Measurements from ENCODE around the gene IGFBP4.

IGFBP4 gene

GRCh38 chr17:40442392-40443195, 656 bp upstream of the IGFBP4 start:
- H3K4me3 ChIP-seq (ENCODE audit: low read depth, low read length), result no peak overlapping the region
- TF ChIP-seq, protein P1, sequence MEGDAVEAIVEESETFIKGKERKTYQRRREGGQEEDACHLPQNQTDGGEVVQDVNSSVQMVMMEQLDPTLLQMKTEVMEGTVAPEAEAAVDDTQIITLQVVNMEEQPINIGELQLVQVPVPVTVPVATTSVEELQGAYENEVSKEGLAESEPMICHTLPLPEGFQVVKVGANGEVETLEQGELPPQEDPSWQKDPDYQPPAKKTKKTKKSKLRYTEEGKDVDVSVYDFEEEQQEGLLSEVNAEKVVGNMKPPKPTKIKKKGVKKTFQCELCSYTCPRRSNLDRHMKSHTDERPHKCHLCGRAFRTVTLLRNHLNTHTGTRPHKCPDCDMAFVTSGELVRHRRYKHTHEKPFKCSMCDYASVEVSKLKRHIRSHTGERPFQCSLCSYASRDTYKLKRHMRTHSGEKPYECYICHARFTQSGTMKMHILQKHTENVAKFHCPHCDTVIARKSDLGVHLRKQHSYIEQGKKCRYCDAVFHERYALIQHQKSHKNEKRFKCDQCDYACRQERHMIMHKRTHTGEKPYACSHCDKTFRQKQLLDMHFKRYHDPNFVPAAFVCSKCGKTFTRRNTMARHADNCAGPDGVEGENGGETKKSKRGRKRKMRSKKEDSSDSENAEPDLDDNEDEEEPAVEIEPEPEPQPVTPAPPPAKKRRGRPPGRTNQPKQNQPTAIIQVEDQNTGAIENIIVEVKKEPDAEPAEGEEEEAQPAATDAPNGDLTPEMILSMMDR (IDR thresholded peaks at IDR 0.05; ENCODE audit: control insufficient read depth, extremely low read depth, insufficient read depth), result no peak
- DNase-seq (ENCODE audit: low read depth), result no peak

GRCh38 chr17:40443988-40444899, 994 bp downstream of the IGFBP4 start:
- no peak for DNase-seq (ENCODE audit: low read depth)
- H3K4me3 ChIP-seq (ENCODE audit: low read depth, low read length), result no peak overlapping the region
- TF ChIP-seq, protein P1 (IDR thresholded peaks at IDR 0.05; ENCODE audit: control insufficient read depth, extremely low read depth, insufficient read depth), result no peak

DNA sequence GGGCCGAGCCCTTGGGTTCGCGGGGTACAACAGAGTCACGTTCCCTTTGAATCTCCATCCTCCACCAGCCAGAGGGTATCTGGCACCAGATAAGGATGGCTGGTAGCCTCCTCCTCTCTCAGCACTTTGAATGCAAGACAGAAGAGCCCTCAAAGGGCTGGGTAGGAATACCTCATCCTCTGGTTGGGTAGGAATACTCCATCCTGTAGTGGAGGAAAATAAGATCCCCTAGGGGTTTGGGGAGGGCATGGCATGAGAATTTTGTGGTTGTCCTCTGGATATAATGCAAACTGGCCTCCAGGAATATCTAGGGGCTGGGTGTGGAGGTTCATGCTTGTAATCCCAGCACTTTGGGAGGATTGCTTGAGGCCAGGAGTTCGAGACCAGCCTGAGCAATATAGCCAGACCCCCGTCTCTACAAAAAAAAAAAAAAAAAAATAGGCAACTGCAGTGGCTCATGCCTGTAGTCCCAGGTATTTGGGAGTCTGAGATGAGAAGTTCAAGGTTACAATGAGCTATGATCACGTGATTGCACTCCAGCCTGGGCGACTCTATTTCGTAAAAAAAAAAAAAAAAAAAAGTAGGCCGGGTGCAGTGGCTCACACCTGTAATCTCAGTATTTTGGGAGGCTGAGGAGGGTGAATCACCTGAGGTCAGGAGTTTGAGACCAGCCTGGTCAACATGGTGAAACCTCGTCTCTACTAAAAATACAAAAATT, 2.7 kb downstream of the IGFBP4 start:
- TF ChIP-seq, protein P1 (IDR thresholded peaks at IDR 0.05; ENCODE audit: control insufficient read depth, extremely low read depth, insufficient read depth), result no peak
- no peak for DNase-seq (ENCODE audit: low read depth)
- no peak overlapping the region for H3K4me3 ChIP-seq (ENCODE audit: low read depth, low read length)

- H3K4me3 ChIP-seq (ENCODE audit: low read depth, low read length), result no peak overlapping the region
- TF ChIP-seq, protein P1 (IDR thresholded peaks at IDR 0.05; ENCODE audit: control insufficient read depth, extremely low read depth, insufficient read depth), result no peak
- no peak for DNase-seq (ENCODE audit: low read depth)
Measured at GRCh38 chr17:40447148-40447644, 3.9 kb downstream of the IGFBP4 start.

GRCh38 chr17:40447806-40448205, 4.6 kb downstream of the IGFBP4 start:
- H3K4me3 ChIP-seq (ENCODE audit: low read depth, low read length), result no peak overlapping the region
- DNase-seq (ENCODE audit: low read depth), result no peak
- TF ChIP-seq, protein P1 (IDR thresholded peaks at IDR 0.05; ENCODE audit: control insufficient read depth, extremely low read depth, insufficient read depth), result no peak

DNA sequence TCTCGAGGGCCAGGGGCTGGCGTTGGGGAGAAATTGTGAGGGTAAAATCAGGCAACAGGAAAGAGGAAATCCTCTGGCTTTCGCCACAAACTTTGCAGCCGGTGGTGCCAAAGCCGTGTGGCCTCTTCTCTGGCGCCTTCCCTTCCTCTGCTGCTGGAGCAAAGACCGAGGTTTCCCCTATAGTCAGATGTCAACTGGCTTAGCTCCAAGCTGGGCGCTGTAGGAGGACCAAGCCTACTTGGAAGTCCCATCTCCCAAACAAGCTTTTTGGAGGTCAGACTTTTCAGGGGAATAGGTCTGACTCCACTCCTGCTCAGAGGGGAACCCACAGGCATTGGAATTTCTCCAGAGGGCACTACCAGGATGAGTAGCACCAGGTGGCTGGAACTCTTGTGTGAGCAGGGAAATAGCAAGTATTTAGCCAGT, 5.0 kb downstream of the IGFBP4 start:
- DNase-seq (ENCODE audit: low read depth), result no peak
- TF ChIP-seq, protein P1 (IDR thresholded peaks at IDR 0.05; ENCODE audit: control insufficient read depth, extremely low read depth, insufficient read depth), result no peak
- no peak overlapping the region for H3K4me3 ChIP-seq (ENCODE audit: low read depth, low read length)

Measured in LNCaP clone FGC (cell line).